ENCODE data around the gene DIABLO. TPM values are rescaled to one million over a fixed set of nuclear protein-coding genes. Genes with fewer than 3 reads are reported as not detected.

The DIABLO gene
- total RNA-seq, 1 experiment from 2014 or later: 74.6 TPM

GRCh38 chr12:122192441-122192840 is 33.4 kb downstream of the DIABLO start:
- Mint-ChIP-seq H3K9me3 (peaks cover 4 to 10% of the 10 kb centered on the region in 2 experiments), H3K27me3 (ENCODE audit: low read depth) (0 out of 2 replicates have a peak, but pooled peaks cover 5% of the 10 kb centered on the region), H3K36me3 (ENCODE audit: insufficient read depth in 1 of 3, low read depth in 3 of 3) (no peaks in the 10 kb centered on the region; a peak in 1 of 7 replicates), H3K4me3 (no peak overlapping the region), H3K4me1 (peaks cover 1 to 9% of the 10 kb centered on the region in 2 experiments; a peak in 3 of 4 replicates), H3K27ac (no peak overlapping the region)
- Histone ChIP-seq H4K5ac (ENCODE audit: insufficient read length, low read depth, low read length) (no peak overlapping the region), H3K27ac (ENCODE audit: insufficient read length, low read depth, low read length) (no peak overlapping the region), H2BK20ac (ENCODE audit: low read depth, low read length, poor library complexity, severe bottlenecking) (no peak overlapping the region), H3K14ac (ENCODE audit: insufficient read depth, low read length) (no peak overlapping the region), H4K91ac (ENCODE audit: insufficient read length, low read depth, low read length) (no peak overlapping the region), H4K8ac (replicated peaks; ENCODE audit: insufficient read length, low read depth, low read length) (no peak overlapping the region), H2AK5ac (ENCODE audit: insufficient read length, low read length) (no peak overlapping the region), H3K27me3 (ENCODE audit: insufficient read depth, low read length) (no peaks in the 10 kb centered on the region), H4K20me1 (ENCODE audit: control insufficient read depth, insufficient read depth, insufficient read length) (peaks cover 3% of the 10 kb centered on the region), H3K4me1 (ENCODE audit: insufficient read depth, low read length) (peaks cover 2% of the 10 kb centered on the region), H2BK120ac (ENCODE audit: low read depth, low read length, poor library complexity, severe bottlenecking) (no peak overlapping the region), H3K79me2 (ENCODE audit: insufficient read depth, low read length) (no peaks in the 10 kb centered on the region), H3K23me2 (ENCODE audit: insufficient read length, low read depth, low read length, poor library complexity, severe bottlenecking) (no peaks in the 10 kb centered on the region), H2BK5ac (ENCODE audit: insufficient read length, low read length) (no peak overlapping the region), H2AFZ (ENCODE audit: low read length) (no peak overlapping the region), H3K79me1 (ENCODE audit: insufficient read depth, low read depth, low read length, poor library complexity, severe bottlenecking) (no peaks in the 10 kb centered on the region), H3K4me2 (ENCODE audit: insufficient read depth, insufficient read length, low read length) (no peak overlapping the region), H3K23ac (ENCODE audit: insufficient read length, low read depth, low read length) (no peak overlapping the region), H3K4ac (ENCODE audit: low read depth, low read length) (no peak overlapping the region), H2BK12ac (ENCODE audit: insufficient read length, low read depth, low read length) (no peak overlapping the region), H3T11ph (ENCODE audit: low read length) (no peak overlapping the region), H3K18ac (ENCODE audit: insufficient read length, low read depth, low read length) (no peak overlapping the region), H3K9me3 (ENCODE audit: control insufficient read depth, low read depth, low read length) (no peaks in the 10 kb centered on the region), H3K9ac (ENCODE audit: extremely low read depth, insufficient read length, low read length) (no peak overlapping the region), H2BK15ac (ENCODE audit: low read depth, low read length) (no peak overlapping the region), H3K56ac (ENCODE audit: insufficient read length, low read depth, low read length) (no peak overlapping the region)
- WGBS (ENCODE audit: extremely low coverage, insufficient read length, low lambda C conversion rate): no CpG with 5 or more reads among the region's 11 CpGs
- no peak for TF ChIP-seq CTCF (conservative IDR thresholded peaks at IDR 0.05)
- DNase-seq: no peak
